GM19324 (cell line): ENCODE measurements around the gene BAHCC1.
"Not testable (repeated sequence)": the region's sequence is repeated elsewhere in the genome, so short reads cannot be mapped to it uniquely, and the experiment has no call there.

Experiments
- ATAC-seq: cut with Tn5 transposase; IDR thresholded peaks from one replicate; pipeline ENCODE4 v1.9.1; 2021; ENCODE audit warnings: mild to moderate bottlenecking, moderate library complexity; ENCODE audit not compliant: unreplicated experiment, low FRiP score

The BAHCC1 gene

DNA sequence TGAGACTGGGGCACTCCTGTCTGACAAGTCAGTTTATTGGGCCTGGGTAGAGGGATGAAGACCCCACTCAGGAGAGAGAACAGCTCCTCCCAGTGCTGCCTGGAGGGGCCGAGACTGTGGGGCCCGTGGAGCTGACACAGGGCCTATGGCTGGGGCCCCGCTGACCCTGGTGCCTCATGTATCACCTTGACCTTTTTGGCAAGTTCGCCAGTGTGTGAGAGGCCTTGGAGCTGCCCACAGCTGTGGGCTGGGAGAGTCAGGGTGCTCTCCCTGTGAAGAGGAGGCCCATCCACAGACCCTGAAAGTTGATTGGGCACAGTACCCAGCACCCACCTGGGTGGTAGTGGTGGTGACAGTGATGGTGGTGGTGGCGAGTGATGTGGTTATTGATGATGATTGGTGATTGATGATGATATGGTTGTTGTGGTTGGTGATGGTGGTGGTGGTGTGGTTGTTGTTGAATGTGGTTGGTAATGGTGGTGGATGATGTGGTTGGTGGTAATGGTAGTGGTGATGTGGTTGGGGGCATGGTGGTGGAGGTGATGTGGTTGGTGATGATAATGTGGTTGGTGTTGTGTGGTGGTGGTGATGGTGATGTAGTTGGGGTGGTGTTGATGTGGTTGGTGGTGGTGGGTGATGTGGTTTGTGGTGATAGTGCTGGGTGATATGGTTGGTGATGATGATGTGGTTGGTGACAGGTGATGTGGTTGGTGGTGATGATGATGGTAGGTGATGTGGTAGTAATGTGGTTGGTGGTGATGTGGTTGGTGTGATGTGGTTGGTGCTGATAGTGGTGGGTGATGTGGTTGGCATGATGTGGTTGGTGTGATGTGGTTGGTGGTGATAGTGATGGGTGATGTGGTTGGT is 29.1 kb downstream of the BAHCC1 start:
- no peak for ATAC-seq

GRCh38 chr17:81425041-81425440 is 29.8 kb downstream of the BAHCC1 start:
- ATAC-seq, result not testable (repeated sequence)

DNA sequence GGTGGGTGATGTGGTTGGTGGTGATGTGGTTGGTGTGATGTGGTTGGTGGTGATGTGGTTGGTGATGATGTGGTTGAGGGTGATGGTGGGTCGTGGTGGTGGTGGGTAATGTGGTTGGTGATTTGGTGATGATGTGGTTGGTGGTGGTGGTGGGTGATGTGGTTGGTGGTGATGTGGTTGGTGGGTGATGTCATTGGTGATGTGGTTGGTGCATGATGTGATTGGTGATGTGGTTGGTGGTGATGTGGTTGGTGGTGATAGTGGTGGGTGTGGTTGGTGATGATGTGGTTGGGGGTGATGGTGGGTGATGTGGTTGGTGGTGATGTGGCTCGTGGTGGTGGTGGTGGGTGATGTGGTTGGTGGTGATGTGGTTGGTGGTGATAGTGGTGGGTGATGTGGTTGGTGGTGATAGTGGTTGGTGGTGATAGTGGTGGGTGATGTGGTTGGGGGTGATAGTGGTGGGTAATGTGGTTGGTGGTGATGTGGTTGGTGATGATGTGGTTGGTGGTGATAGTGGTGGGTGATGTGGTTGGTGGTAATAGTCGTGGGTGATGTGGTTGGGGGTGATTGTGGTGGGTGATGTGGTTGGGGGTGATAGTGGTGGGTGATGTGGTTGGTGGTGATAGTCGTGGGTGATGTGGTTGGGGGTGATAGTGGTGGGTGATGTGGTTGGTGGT is 30.6 kb downstream of the BAHCC1 start:
- not testable (repeated sequence) for ATAC-seq

DNA sequence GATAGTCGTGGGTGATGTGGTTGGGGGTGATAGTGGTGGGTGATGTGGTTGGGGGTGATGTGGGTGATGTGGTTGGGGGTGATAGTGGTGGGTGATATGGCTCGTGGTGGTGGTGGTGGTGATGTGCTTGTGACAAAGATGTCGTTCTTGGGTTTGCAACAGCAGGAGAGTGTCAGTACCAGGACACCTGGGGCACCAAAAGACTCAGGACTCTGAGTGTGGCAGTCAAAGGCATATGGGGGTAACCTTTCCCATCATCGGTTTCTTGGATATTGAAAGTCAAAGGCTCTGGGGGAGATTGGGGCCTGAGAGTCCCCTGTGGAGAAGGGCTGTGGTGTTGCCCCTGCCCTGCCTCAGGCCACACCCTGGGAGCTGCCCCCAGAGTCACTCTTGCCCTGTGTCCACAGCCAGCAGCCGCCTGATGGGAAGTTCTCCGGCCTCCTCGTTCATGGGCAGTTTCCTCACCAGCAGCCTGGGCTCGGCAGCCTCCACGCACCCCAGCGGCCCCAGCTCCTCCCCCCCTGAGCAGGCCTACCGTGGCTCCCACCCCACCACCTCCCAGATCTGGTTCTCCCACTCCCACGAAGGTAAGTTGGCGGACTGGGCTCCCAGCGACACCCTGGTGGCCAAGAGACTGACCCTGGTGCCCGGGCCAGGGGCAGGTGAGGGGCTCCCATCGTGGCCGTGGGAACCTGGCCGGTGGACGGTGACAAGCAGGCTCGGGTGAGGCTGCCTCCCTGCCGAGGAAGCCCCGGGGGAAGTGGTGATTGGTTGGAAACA is 31.3 kb downstream of the BAHCC1 start:
- no peak for ATAC-seq

DNA sequence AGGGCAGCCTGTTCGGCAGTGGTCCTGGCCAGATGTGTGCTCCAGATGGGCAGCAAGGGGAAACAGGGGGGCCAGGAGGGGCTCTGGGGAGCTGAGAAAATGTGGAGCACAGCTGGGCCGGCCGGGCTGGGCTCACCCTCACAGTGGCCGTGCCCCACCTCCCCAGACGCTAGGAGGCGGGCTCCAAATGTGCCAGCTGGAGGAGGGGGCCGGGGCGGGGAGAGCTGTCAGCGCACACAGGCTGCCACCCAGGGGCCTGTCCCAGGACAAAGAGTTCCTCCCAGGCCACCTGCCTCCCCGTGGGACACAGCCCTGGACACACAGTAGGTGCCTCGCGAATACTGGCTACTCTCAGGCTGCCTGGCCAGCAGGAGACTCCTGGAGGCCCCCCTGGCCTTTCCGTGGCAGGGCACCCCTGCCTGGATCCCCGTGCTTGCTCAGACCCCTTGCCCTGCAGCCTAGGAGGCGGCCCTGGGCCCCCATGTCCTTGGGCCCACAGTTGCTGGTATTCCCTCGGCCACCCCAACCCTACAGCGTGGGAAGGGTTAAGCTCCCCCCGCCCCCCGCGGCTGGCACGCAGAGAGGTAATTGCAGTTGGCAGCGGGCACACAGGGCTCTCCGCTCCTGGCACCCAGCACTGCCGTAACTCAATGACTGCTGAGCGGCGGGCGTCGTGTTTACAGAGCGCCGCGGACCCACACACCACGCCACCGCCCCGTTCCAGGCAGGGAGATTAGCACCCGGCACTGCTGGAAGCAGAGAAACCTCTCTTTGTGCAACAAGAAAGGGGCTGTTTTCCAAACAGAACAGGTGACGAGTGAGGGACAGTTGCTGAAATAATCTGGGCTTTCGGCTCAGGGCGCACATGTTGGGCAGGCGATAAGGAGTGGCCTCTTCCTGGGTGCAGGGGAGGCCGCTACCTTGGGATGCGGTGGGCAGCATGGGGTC is 32.2 kb downstream of the BAHCC1 start:
- ATAC-seq, result no peak

DNA sequence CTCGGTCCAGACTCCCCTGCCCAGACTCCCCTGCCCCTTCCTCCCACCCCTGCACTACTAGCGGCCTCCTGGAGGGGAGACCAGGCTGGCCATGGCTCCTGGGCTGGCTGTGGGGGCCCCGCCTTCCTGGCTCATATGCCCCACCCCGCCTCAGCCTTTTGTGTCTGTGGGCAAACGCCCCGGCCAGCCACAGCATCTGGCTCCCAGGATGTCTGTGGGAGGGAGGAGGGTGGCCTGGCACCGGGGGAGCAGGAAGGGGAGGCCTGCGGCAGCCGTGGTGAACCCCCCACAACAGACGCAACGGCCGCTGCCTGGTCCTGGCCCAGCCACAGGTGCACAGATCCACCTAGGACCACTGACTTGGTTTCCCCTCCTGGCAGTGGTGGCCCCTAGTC is 32.9 kb downstream of the BAHCC1 start:
- ATAC-seq, result no peak

DNA sequence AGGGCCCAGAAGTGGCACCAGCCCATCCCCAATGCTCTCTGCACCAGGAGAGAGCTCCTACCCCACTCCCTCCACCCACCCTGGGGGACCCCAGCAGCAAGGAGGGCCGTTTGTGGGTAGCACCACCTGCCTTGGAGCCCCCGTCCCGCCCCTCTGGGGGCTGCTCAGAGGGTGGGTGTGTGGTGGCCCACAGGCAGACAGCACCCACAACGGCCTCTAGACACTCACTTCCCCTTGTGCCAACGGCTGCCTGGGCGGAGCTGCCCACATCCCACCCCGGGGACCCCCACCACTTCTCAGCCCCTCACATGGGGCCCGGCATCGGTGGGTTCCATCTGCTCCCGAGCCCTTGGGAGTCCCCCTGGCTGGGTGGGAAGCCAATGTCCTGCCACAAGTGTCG is 33.3 kb downstream of the BAHCC1 start:
- ATAC-seq, result no peak

- ATAC-seq, result no peak
Measured at GRCh38 chr17:81428948-81429774, 33.9 kb downstream of the BAHCC1 start.

- no peak for ATAC-seq
Measured at GRCh38 chr17:81429821-81430551, 34.7 kb downstream of the BAHCC1 start.

- ATAC-seq, result no peak
Measured at GRCh38 chr17:81431545-81432482, 36.6 kb downstream of the BAHCC1 start.

- no peak for ATAC-seq
Measured at GRCh38 chr17:81432941-81433340, 37.7 kb downstream of the BAHCC1 start.

DNA sequence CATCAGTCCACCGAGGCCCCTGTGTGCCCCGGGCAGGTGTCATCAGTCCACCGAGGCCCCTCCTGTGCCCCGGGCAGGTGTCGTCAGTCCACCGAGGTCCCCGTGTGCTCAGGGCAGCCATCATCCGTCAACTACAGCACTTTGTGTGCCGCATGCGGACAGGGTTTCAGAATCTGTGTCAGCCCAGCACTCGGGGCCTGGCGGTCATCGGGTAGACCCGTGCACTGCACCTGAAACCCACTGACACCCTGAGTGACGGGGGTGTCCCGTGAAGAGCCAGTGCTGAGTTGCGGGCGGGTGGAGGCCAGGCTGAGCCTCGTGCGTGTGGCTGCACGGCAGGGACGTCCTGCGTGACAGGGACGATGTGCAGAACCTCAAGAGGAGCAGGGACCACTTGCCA is 38.4 kb downstream of the BAHCC1 start:
- ATAC-seq, result no peak

GRCh38 chr17:81434072-81434471 is 38.8 kb downstream of the BAHCC1 start:
- no peak for ATAC-seq

- ATAC-seq, result no peak
Measured at GRCh38 chr17:81434681-81435417, 39.6 kb downstream of the BAHCC1 start.

DNA sequence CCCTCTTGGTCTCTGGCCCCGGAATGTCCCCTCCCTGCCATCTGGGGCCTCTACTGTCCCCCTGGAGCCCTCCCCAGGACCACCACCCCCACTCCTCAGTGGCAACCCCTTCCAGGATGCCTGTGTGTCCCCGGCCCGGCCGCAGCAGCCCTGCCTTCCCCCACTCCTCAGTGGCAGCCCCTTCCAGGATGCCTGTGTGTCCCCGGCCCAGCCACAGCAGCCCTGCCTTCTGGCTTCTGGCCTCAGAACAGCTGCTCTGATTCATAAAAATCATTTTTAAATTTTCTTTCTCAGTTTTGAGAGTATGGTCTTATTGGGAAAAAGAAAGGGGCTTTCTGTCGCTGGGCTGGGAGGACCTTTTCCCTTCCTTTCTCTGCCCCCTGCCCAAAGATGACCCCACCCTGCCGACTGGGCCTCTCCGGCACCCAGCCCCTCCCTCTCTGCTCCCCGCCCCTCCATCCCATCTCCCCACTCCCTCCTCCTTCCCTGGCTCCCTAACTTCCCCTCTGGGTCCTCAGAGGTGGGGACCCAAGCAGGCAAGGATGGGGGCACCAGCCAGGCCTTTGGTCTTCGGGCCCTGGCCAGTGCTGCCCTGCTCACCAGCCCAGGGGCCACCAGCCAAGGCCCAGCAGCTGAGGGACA is 40.5 kb downstream of the BAHCC1 start:
- no peak for ATAC-seq

- no peak for ATAC-seq
Measured at GRCh38 chr17:81436294-81436849, 41.1 kb downstream of the BAHCC1 start.
